GM12878 (cell line): ENCODE results near the gene STARD3.

ENCODE experiments used
- HDAC2 ChIP-seq: fragments of 200-600 bp; sonication (generic); IDR thresholded peaks from 2 replicates; pipeline ENCODE4 v1.6.1; 2017
- TCF7 ChIP-seq: IDR thresholded peaks from 2 replicates; pipeline ENCODE4 v1.6.1; 2014; ENCODE audit warnings: antibody characterized with exemption, borderline replicate concordance
- TF ChIP-seq, protein P1 (sequence below), 3 experiments: IDR thresholded peaks in 2 of 3; conservative IDR thresholded peaks in 1 of 3; 2 replicates each; pipeline ENCODE4 v1.5.1; 2011; ENCODE audit warnings: low read depth in 3 of 3, low read length in 3 of 3, mild to moderate bottlenecking in 3 of 3, control low read depth in 2 of 3, moderate library complexity in 2 of 3, inconsistent platforms in 1 of 3, mixed read lengths in 1 of 3; ENCODE audit not compliant: control insufficient read depth in 2 of 3, insufficient read depth in 1 of 3; ENCODE audit errors: extremely low read depth in 1 of 3
- TF ChIP-seq, protein P2 (sequence below): fragments of 450-650 bp; IDR thresholded peaks from 2 replicates; pipeline ENCODE4 v1.6.1; 2014; ENCODE audit warnings: mild to moderate bottlenecking

DNA sequence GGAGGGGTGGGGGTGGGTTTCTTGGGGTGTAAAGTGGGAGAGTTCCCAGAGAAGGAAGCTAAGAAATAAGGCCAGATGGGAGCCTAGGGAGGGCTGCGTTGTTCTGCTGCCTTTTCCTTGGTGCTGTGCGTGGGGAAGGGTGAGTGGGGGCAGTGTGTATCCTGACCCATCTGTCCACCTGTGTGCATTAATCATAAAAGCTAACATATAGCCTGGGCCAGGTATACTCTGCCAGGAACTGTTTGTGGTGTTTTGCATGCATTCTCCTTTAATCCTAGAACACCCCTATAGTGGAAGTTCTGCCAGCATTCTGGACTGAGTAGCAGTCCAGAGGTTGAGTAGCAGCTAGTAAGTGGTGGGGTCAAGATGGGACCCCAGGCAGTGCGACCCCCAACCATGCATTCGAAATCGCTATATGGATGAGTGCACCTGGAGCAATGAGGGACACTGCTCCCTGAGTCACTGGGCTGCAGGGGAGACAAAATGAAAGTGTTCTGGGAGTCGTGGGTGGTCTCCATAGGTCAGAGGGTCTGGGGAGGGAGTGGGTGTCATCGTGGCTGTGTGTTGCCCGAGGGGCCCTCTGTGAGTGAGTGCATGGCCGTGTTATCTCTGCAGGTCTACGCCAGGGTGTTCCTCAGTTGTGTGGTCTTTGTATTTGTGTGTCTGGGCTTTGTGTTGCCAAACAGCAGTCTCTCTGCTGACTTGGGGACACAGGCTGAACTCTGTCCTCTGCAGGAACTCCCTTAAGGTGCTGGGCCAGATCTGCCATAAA lies 64.3 kb downstream of the STARD3 start:
- TF ChIP-seq, protein P1, sequence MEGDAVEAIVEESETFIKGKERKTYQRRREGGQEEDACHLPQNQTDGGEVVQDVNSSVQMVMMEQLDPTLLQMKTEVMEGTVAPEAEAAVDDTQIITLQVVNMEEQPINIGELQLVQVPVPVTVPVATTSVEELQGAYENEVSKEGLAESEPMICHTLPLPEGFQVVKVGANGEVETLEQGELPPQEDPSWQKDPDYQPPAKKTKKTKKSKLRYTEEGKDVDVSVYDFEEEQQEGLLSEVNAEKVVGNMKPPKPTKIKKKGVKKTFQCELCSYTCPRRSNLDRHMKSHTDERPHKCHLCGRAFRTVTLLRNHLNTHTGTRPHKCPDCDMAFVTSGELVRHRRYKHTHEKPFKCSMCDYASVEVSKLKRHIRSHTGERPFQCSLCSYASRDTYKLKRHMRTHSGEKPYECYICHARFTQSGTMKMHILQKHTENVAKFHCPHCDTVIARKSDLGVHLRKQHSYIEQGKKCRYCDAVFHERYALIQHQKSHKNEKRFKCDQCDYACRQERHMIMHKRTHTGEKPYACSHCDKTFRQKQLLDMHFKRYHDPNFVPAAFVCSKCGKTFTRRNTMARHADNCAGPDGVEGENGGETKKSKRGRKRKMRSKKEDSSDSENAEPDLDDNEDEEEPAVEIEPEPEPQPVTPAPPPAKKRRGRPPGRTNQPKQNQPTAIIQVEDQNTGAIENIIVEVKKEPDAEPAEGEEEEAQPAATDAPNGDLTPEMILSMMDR (IDR thresholded peaks at IDR 0.05 in 2 of 3, conservative IDR thresholded peaks at IDR 0.05 in 1 of 3; ENCODE audit: control insufficient read depth in 2 of 3, extremely low read depth in 1 of 3, insufficient read depth in 1 of 3, low read depth in 3 of 3, low read length in 3 of 3), result no peak
- TF ChIP-seq HDAC2 (no peak), TCF7 (no peak)
- TF ChIP-seq, protein P2, sequence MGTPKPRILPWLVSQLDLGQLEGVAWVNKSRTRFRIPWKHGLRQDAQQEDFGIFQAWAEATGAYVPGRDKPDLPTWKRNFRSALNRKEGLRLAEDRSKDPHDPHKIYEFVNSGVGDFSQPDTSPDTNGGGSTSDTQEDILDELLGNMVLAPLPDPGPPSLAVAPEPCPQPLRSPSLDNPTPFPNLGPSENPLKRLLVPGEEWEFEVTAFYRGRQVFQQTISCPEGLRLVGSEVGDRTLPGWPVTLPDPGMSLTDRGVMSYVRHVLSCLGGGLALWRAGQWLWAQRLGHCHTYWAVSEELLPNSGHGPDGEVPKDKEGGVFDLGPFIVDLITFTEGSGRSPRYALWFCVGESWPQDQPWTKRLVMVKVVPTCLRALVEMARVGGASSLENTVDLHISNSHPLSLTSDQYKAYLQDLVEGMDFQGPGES, result no peak
